CD14-positive monocyte (primary cell): ENCODE measurements around the gene BUD31. TPM values are rescaled to one million over a fixed set of nuclear protein-coding genes. Genes with fewer than 3 reads are reported as not detected.

Experiments used
- DNase-seq, 3 donors: peaks; one replicate each; pipeline ENCODE4 v3.0.0-alpha.2; 2011 to 2022
- H2AFZ ChIP-seq: 2 replicates; pipeline ENCODE4 v1.6.0; 2012; ENCODE audit warnings: mild to moderate bottlenecking, low read depth, low read length, inconsistent platforms; ENCODE audit not compliant: insufficient read depth, poor library complexity, severe bottlenecking
- H3K27ac ChIP-seq, 2 donors: 1 replicate in 1 of 2; 2 replicates in 1 of 2; pipeline ENCODE4 v1.5.1; 2012 to 2013; ENCODE audit warnings: low read length in 2 of 2, control low read depth in 1 of 2, inconsistent platforms in 1 of 2, low read depth in 1 of 2, mild to moderate bottlenecking in 1 of 2
- H3K27me3 ChIP-seq, 2 donors: one replicate each; pipeline versions ENCODE4 v1.6.0 to v1.6.1; 2011 to 2013; ENCODE audit warnings: low read length in 2 of 2; ENCODE audit not compliant: control insufficient read depth in 2 of 2, insufficient read depth in 2 of 2
- H3K36me3 ChIP-seq, 2 donors: replicated peaks in 1 of 2; 1 replicate in 1 of 2; 2 replicates in 1 of 2; pipeline versions ENCODE4 v1.5.1 to v1.6.1; 2012 to 2013; ENCODE audit warnings: low read length in 2 of 2, control low read depth in 1 of 2, inconsistent platforms in 1 of 2, mild to moderate bottlenecking in 1 of 2; ENCODE audit not compliant: insufficient read depth in 2 of 2, control insufficient read depth in 1 of 2
- H3K4me1 ChIP-seq, 2 donors: 1 replicate in 1 of 2; 2 replicates in 1 of 2; pipeline versions ENCODE4 v1.5.1 to v1.6.1; 2012 to 2013; ENCODE audit warnings: low read length in 2 of 2, control low read depth in 1 of 2, inconsistent platforms in 1 of 2, mild to moderate bottlenecking in 1 of 2, moderate library complexity in 1 of 2; ENCODE audit not compliant: insufficient read depth in 2 of 2, control insufficient read depth in 1 of 2
- H3K4me2 ChIP-seq: replicated peaks from 2 replicates; pipeline ENCODE3; 2012; ENCODE audit warnings: low read length, moderate library complexity, mild to moderate bottlenecking; ENCODE audit not compliant: poor library complexity, severe bottlenecking; ENCODE audit errors: extremely low read depth
- H3K4me3 ChIP-seq, 3 experiments: fragments of 200-600 bp in 1 of 3; sonication (generic) in 1 of 3; replicated peaks in 1 of 3; 1 replicate in 2 of 3; 2 replicates in 1 of 3; pipeline ENCODE4 v1.5.1; 2011 to 2013; ENCODE audit warnings: low read length in 3 of 3, mild to moderate bottlenecking in 3 of 3, control low read depth in 2 of 3, low read depth in 2 of 3, inconsistent platforms in 1 of 3, moderate library complexity in 1 of 3
- H3K79me2 ChIP-seq: 2 replicates; pipeline ENCODE4 v1.6.0; 2012; ENCODE audit warnings: mild to moderate bottlenecking, control low read depth, inconsistent platforms, low read length, moderate library complexity; ENCODE audit not compliant: insufficient read depth
- H3K9ac ChIP-seq: 2 replicates; pipeline ENCODE4 v1.6.0; 2017; ENCODE audit warnings: low read length, mild to moderate bottlenecking; ENCODE audit not compliant: insufficient read depth, poor library complexity, severe bottlenecking
- H3K9me3 ChIP-seq, 2 donors: replicated peaks in 1 of 2; 1 replicate in 1 of 2; 2 replicates in 1 of 2; pipeline versions ENCODE4 v1.5.1 to v1.6.1; 2012 to 2013; ENCODE audit warnings: low read length in 2 of 2, control low read depth in 1 of 2; ENCODE audit not compliant: control insufficient read depth in 1 of 2, insufficient read depth in 1 of 2
- H4K20me1 ChIP-seq: 2 replicates; pipeline ENCODE4 v1.6.0; 2012; ENCODE audit warnings: mild to moderate bottlenecking, low read length, control low read depth, moderate library complexity; ENCODE audit not compliant: insufficient read depth
- H3K27ac Mint-ChIP-seq, 7 donors: one replicate each; pipeline ENCODE4 v1.8.0; 2020; ENCODE audit warnings: mild to moderate bottlenecking in 7 of 7, mixed read lengths in 7 of 7, moderate library complexity in 6 of 7, inconsistent platforms in 2 of 7
- H3K27me3 Mint-ChIP-seq, 3 donors: one replicate each; pipeline ENCODE4 v1.8.0; 2021 to 2022; ENCODE audit warnings: low read depth in 3 of 3, mild to moderate bottlenecking in 3 of 3, mixed read lengths in 3 of 3, moderate library complexity in 3 of 3, inconsistent platforms in 1 of 3
- H3K36me3 Mint-ChIP-seq, 2 donors: one replicate each; pipeline ENCODE4 v1.8.0; 2020; ENCODE audit warnings: mixed read lengths in 2 of 2, inconsistent platforms in 1 of 2, mild to moderate bottlenecking in 1 of 2
- H3K4me1 Mint-ChIP-seq: one replicate; pipeline ENCODE4 v1.8.0; 2020; ENCODE audit warnings: mild to moderate bottlenecking, mixed read lengths
- H3K4me3 Mint-ChIP-seq, 2 donors: one replicate each; pipeline ENCODE4 v1.8.0; 2020; ENCODE audit warnings: mild to moderate bottlenecking in 2 of 2, mixed read lengths in 2 of 2, moderate library complexity in 1 of 2
- H3K9me3 Mint-ChIP-seq, 7 donors: one replicate each; pipeline ENCODE4 v1.8.0; 2020 to 2022; ENCODE audit warnings: mixed read lengths in 7 of 7, mild to moderate bottlenecking in 6 of 7, moderate library complexity in 6 of 7, inconsistent platforms in 2 of 7
- WGBS: methylation state at CpG from one replicate; pipeline ENCODE4 v1.1.5; 2013; ENCODE audit warnings: missing lambda C conversion rate; ENCODE audit not compliant: insufficient coverage; 5-methylcytosine and 5-hydroxymethylcytosine counted together
- intact Hi-C, 2 donors: fragments of 100-400 bp; cut with micrococcal nuclease; formaldehyde crosslinking; loops; one replicate each; pipeline versions ENCODE4 v1.15.0 to v1.15.1; 2023
- polyA plus RNA-seq, 3 donors: library from polyadenylated mRNA; depleted of rRNA in 1 of 3; unstranded in 2 of 3; stranded (reverse) in 1 of 3; fragments of 300-500 nt in 2 of 3; fragments of >200 nt in 1 of 3; fragmentation: Illumina TruSeq in 2 of 3; gene quantifications; 1 replicate in 2 of 3; 2 replicates in 1 of 3; pipeline ENCODE4 v1.2.3, GENCODE V29; 2012 to 2021
- TF ChIP-seq, protein P1 (sequence below): fragments of 200-600 bp; IDR thresholded peaks from one replicate; pipeline ENCODE4 v1.8.0; 2022; ENCODE audit warnings: antibody characterized with exemption, mild to moderate bottlenecking

The BUD31 gene
- polyA plus RNA-seq, 3 donors: 34.3 to 256 (median 241) TPM

DNA sequence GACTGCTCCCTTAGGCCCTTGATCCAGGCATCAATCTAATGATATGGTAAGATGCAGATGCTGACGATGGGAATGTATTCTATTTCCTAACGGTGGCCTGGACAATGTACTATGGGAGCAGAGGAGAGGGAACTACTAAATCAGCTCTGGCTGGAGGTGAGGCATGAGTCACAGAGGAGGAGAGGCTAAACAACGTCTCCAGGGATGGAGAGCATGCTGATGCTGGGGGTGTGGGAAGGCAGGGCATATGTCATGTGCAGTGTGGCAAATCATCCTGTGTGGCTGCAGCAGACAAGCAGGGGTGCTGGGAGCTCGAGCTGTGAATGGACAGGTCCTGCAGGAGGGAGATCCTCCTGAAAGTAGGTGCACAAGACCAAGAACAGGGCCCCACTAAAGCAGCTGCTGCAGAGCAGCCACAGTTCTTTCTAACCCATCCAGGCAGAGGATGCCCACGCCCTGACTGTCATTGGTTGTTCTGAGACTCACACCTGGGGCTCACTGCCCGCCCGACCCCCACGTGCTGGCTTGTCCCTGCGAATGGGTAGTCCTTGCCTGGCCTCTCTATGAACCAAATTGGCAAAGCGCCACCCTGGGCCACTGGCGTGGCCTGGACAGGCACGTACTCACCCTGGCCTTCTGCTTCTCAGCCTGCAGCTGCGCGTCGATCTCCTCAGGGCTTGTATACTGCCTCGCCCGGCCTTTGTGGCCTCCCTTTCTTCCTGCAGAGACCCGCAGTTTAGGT is 4.4 kb upstream of the BUD31 start:
- H3K27me3 Mint-ChIP-seq: peaks cover 0 to 2% (median 2%) of the 10 kb centered on the region in 3 donors
- Histone ChIP-seq H3K4me3 (no peak overlapping the region), H3K27ac (no peak overlapping the region), H3K79me2 (peaks cover 60% of the 10 kb centered on the region), H4K20me1 (peaks cover 80% of the 10 kb centered on the region), H3K9me3 (no peaks in the 10 kb centered on the region), H3K9ac (no peak overlapping the region), H3K27me3 (no peaks in the 10 kb centered on the region), H3K4me2 (no peak overlapping the region), H2AFZ (no peak overlapping the region), H3K4me1 (peaks cover 17 to 22% of the 10 kb centered on the region in 2 donors), H3K36me3 (peaks cover 32 to 54% of the 10 kb centered on the region in 2 donors)
- peaks cover 20% of the 10 kb centered on the region for H3K4me1 Mint-ChIP-seq
- H3K36me3 Mint-ChIP-seq: peaks cover 34 to 44% of the 10 kb centered on the region in 2 donors
- peak overlapping the region in 3 of 7 donors; percentile 17 to 48 (median 42) for H3K27ac Mint-ChIP-seq
- no peak for DNase-seq
- no peak overlapping the region for H3K4me3 Mint-ChIP-seq
- H3K9me3 Mint-ChIP-seq: no peaks in the 10 kb centered on the region
- TF ChIP-seq, protein P1, sequence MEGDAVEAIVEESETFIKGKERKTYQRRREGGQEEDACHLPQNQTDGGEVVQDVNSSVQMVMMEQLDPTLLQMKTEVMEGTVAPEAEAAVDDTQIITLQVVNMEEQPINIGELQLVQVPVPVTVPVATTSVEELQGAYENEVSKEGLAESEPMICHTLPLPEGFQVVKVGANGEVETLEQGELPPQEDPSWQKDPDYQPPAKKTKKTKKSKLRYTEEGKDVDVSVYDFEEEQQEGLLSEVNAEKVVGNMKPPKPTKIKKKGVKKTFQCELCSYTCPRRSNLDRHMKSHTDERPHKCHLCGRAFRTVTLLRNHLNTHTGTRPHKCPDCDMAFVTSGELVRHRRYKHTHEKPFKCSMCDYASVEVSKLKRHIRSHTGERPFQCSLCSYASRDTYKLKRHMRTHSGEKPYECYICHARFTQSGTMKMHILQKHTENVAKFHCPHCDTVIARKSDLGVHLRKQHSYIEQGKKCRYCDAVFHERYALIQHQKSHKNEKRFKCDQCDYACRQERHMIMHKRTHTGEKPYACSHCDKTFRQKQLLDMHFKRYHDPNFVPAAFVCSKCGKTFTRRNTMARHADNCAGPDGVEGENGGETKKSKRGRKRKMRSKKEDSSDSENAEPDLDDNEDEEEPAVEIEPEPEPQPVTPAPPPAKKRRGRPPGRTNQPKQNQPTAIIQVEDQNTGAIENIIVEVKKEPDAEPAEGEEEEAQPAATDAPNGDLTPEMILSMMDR: no peak
- WGBS: 97% methylated on average over 18 of the region's 18 CpGs
- intact Hi-C loops: loop anchor here in 1 of 2 donors (10.0 kb wide), 1 partner anchor 100 kb away; the partner anchor contains the start of genes ZKSCAN5 and ZNF394

DNA sequence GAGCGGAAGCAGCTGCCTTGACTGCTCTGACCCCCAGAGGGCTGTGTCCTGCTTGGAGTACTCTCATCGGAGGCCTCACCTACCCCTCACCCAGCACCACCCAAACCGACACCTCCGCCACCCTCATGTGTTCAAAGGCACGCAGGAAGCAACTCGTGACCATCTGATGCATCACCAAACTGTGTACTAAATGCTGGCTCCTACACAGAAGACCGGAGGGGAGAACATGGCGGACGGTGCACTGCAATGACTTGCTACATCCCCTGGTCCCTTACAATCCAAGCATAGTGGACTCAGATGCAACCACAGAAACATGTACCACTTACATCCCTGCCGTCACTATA is 3.8 kb upstream of the BUD31 start:
- Histone ChIP-seq H3K4me1 (peaks cover 23 to 27% of the 10 kb centered on the region in 2 donors), H3K27ac (no peak overlapping the region), H3K79me2 (peaks cover 66% of the 10 kb centered on the region), H3K9ac (no peak overlapping the region), H3K4me3 (no peak overlapping the region), H4K20me1 (peaks cover 78% of the 10 kb centered on the region), H3K36me3 (peaks cover 29 to 48% of the 10 kb centered on the region in 2 donors), H3K9me3 (no peaks in the 10 kb centered on the region), H2AFZ (no peak overlapping the region), H3K4me2 (no peak overlapping the region), H3K27me3 (no peaks in the 10 kb centered on the region)
- Mint-ChIP-seq H3K4me3 (no peak overlapping the region), H3K36me3 (peaks cover 32 to 44% of the 10 kb centered on the region in 2 donors), H3K27ac (peak overlapping the region in 1 of 7 donors; percentile 42), H3K27me3 (peaks cover 0 to 2% (median 2%) of the 10 kb centered on the region in 3 donors), H3K4me1 (peaks cover 24% of the 10 kb centered on the region), H3K9me3 (no peaks in the 10 kb centered on the region)
- WGBS: 93% methylated on average over 10 of the region's 10 CpGs
- TF ChIP-seq, protein P1: no peak
- intact Hi-C loops: loop anchor here in 1 of 2 donors (10.0 kb wide), 1 partner anchor 100 kb away; the partner anchor contains the start of genes ZKSCAN5 and ZNF394
- no peak for DNase-seq
